ENCODE data around the gene MICALL2.

GRCh38 chr7:1401011-1401410 is 58.3 kb downstream of the MICALL2 start:
- TF ChIP-seq POLR2AphosphoS5 (IDR thresholded peaks at IDR 0.05; ENCODE audit: borderline replicate concordance, low read depth, low read length) (no peak), EZH2 (IDR thresholded peaks at IDR 0.05) (no peak)

All from SK-N-MC (cell line).